ENCODE results near the gene NR2F1-AS1. TPM values are rescaled to one million over a fixed set of nuclear protein-coding genes. Genes with fewer than 3 reads are reported as not detected.
A peak's percentile ranks its signal among the peaks of the same experiment; 100 is the strongest.

The NR2F1-AS1 gene
- total and polyA plus RNA-seq, 2 of the 4 experiments (the other 2 are of a cell fraction): 12.5 to 12.8 TPM

DNA sequence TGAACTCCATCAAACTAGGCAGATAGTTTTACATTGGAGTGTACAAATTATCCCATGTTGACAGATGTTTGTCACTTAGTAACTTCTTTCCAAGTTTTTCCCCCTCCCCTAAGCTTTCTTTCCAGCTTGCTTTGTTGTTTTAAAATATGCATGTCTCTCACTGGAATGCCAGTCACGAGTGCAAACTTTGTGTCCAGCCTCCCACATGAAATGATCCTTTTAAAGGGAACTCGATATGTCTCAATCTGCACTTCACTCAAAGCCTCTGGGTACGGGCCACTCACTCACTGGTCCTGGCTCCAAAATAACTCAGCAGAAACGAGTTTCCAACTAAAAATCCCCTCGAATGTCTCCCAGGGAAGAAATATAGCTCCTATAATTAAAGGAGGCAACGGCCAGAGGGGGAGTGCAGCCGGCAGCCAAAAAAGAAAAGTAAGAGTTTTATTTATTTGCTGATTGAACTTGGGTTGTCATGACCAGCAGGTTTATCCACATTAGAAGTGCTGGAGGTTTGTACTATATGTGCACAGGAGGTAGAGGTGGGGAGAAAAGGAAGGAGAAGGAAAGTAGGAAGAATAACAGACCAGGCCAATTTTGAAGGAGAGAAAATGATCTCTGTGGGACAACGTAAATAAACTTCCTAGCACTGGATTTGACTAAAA lies 19.5 kb upstream of the NR2F1-AS1 start:
- Histone ChIP-seq H3K79me1 (ENCODE audit: low read depth in 1 of 2, low read length in 2 of 2) (peaks cover 8 to 22% of the 10 kb centered on the region in 2 experiments; a peak in 3 of 4 replicates), H3K36me3 (ENCODE audit: control insufficient read depth, insufficient read depth, low read length) (peaks cover 6% of the 10 kb centered on the region; the same call in 1 of the 2 replicates), H2AK9ac (replicated peaks; ENCODE audit: low read depth, low read length, poor library complexity) (no peak overlapping the region), H2BK5ac (ENCODE audit: low read depth, low read length, poor library complexity, severe bottlenecking) (peak overlapping the region; percentile 75), H3K9me3 (ENCODE audit: control insufficient read depth, insufficient read depth, low read length) (no peaks in the 10 kb centered on the region), H3K4me3 (ENCODE audit: insufficient read depth, low read depth, low read length) (peak overlapping the region; percentile 30), H4K20me1 (ENCODE audit: insufficient read depth, low read length) (no peaks in the 10 kb centered on the region), H3K18ac (ENCODE audit: low read depth, low read length) (peak overlapping the region; percentile 71), H3K9me1 (ENCODE audit: insufficient read depth, low read length) (0 out of 2 replicates have a peak, but pooled peaks cover 10% of the 10 kb centered on the region), H2BK20ac (ENCODE audit: low read depth, low read length) (peak overlapping the region; percentile 54), H4K5ac (ENCODE audit: low read depth, low read length) (peak overlapping the region; percentile 75), H3K4me1 (ENCODE audit: control insufficient read depth, insufficient read depth, low read length) (peaks cover 20% of the 10 kb centered on the region), H3K4ac (ENCODE audit: low read depth, low read length) (peak overlapping the region; percentile 66), H4K8ac (ENCODE audit: low read depth in 2 of 2, low read length in 2 of 2) (peak overlapping the region; percentile 3 to 73; a peak in 3 of 4 replicates), H2BK15ac (ENCODE audit: low read depth, low read length) (0 out of 3 replicates have a peak overlapping the region, but pooled peaks have one; percentile 58), H2BK120ac (ENCODE audit: low read depth, low read length) (peak overlapping the region; percentile 58), H3K27me3 (ENCODE audit: control insufficient read depth, insufficient read depth, low read length) (no peaks in the 10 kb centered on the region), H2AK5ac (ENCODE audit: low read depth, low read length) (no peak overlapping the region), H3K9ac (ENCODE audit: low read depth, low read length) (peak overlapping the region; percentile 34), H4K91ac (ENCODE audit: insufficient read depth, low read depth, low read length) (peak overlapping the region; percentile 44; the same call in 1 of the 2 replicates), H3K23ac (ENCODE audit: low read depth, low read length) (peak overlapping the region; percentile 65), H3K14ac (replicated peaks; ENCODE audit: low read depth, low read length) (peak overlapping the region; percentile 33; the same call in 1 of the 2 replicates), H3K56ac (ENCODE audit: extremely low read depth, insufficient read depth, low read length) (peak overlapping the region; percentile 73; the same call in 1 of the 2 replicates), H2AFZ (replicated peaks; ENCODE audit: low read length, poor library complexity) (peak overlapping the region; percentile 55), H3K27ac (ENCODE audit: insufficient read depth, low read length) (peak overlapping the region; percentile 73; the same call in 1 of the 2 replicates), H3K4me2 (ENCODE audit: low read depth, low read length) (peak overlapping the region; percentile 94)
- TF ChIP-seq ELK1 (IDR thresholded peaks at IDR 0.05; ENCODE audit: borderline replicate concordance, low read depth, low read length) (no peak), USF2 (IDR thresholded peaks at IDR 0.05; ENCODE audit: low read depth, low read length) (0 out of 2 replicates have a peak, but pooled peaks have one; percentile 34), CEBPB (IDR thresholded peaks at IDR 0.05; ENCODE audit: low read depth, low read length) (peak; percentile 25; the same call in 1 of the 2 replicates), RAD21 (IDR thresholded peaks at IDR 0.05; ENCODE audit: low read length) (no peak), BHLHE40 (IDR thresholded peaks at IDR 0.05; ENCODE audit: low read depth, low read length) (peak; percentile 59; the same call in 1 of the 2 replicates)
- in situ Hi-C loops (cut with MboI; ENCODE audit: low sequenced_read_pairs) (no loop called here), dilution Hi-C loops (cut with HindIII; ENCODE audit: low sequenced_read_pairs, unreplicated experiment) (no loop called here), intact Hi-C loops (cut with micrococcal nuclease) (loop anchor here (5.0 to 10.0 kb wide), 2 partner anchors 1014 to 1092 kb away; partner anchors contain the start of genes KIAA0825 and SLF1)
- CTCF ChIA-PET: interaction anchor here (0.6 to 2.0 kb wide), 5 partner anchors 11 to 801 kb away, joined by 3 to 8 read pairs (median 4); no protein-coding TSS in a partner anchor
- DNase-seq: peak; percentile 67
- POLR2A ChIA-PET (ENCODE audit: unreplicated experiment): interaction anchor here (0.6 to 3.2 kb wide), 4 partner anchors 9 to 1448 kb away, joined by 3 to 12 read pairs (median 6); no protein-coding TSS in a partner anchor
- 80% methylated on average over 1 of the region's 8 CpGs; no CpG with 5 or more reads in 1 of the 2 experiments for WGBS, 2 experiments (ENCODE audit: extremely low coverage in 2 of 2, insufficient read length in 1 of 2)
- BruUV-seq (replicated peaks): no TSS peak
- no peak for ATAC-seq (ENCODE audit: low read depth)

Measured in IMR-90 (cell line).